ENCODE results near the gene APOL2. TPM values are rescaled to one million over a fixed set of nuclear protein-coding genes. Genes with fewer than 3 reads are reported as not detected.

Gene APOL2
- total RNA-seq, 1 donor from 2014 or later: 53.5 TPM

- no peak overlapping the region for H3K4me3 Mint-ChIP-seq (ENCODE audit: unreplicated experiment)
- DNase-seq (ENCODE audit: extremely low spot score, unreplicated experiment): no peak
- peaks cover 19% of the 10 kb centered on the region for H3K27me3 Mint-ChIP-seq (ENCODE audit: unreplicated experiment)
- H3K9me3 Mint-ChIP-seq (ENCODE audit: unreplicated experiment): no peaks in the 10 kb centered on the region
- H3K27ac Mint-ChIP-seq (ENCODE audit: unreplicated experiment): no peak overlapping the region
- H3K36me3 Mint-ChIP-seq (ENCODE audit: unreplicated experiment): no peaks in the 10 kb centered on the region
- no peaks in the 10 kb centered on the region for H3K4me1 Mint-ChIP-seq (ENCODE audit: unreplicated experiment)
- TF ChIP-seq CTCF (IDR thresholded peaks at IDR 0.05): no peak
Measured at GRCh38 chr22:36180928-36181327, 58.4 kb downstream of the APOL2 start.

GRCh38 chr22:36180038-36180880, 59.1 kb downstream of the APOL2 start:
- Mint-ChIP-seq H3K36me3 (ENCODE audit: unreplicated experiment) (no peaks in the 10 kb centered on the region), H3K4me1 (ENCODE audit: unreplicated experiment) (no peaks in the 10 kb centered on the region), H3K9me3 (ENCODE audit: unreplicated experiment) (no peaks in the 10 kb centered on the region), H3K27ac (ENCODE audit: unreplicated experiment) (no peak overlapping the region), H3K27me3 (ENCODE audit: unreplicated experiment) (peaks cover 16% of the 10 kb centered on the region), H3K4me3 (ENCODE audit: unreplicated experiment) (no peak overlapping the region)
- peak; percentile 93 for DNase-seq (ENCODE audit: extremely low spot score, unreplicated experiment)
- peak; percentile 87 for TF ChIP-seq CTCF (IDR thresholded peaks at IDR 0.05)

GRCh38 chr22:36177160-36177559, 62.2 kb downstream of the APOL2 start:
- H3K9me3 Mint-ChIP-seq (ENCODE audit: unreplicated experiment): no peaks in the 10 kb centered on the region
- no peaks in the 10 kb centered on the region for H3K4me1 Mint-ChIP-seq (ENCODE audit: unreplicated experiment)
- peaks cover 15% of the 10 kb centered on the region for H3K27me3 Mint-ChIP-seq (ENCODE audit: unreplicated experiment)
- H3K36me3 Mint-ChIP-seq (ENCODE audit: unreplicated experiment): no peaks in the 10 kb centered on the region
- no peak overlapping the region for H3K27ac Mint-ChIP-seq (ENCODE audit: unreplicated experiment)
- H3K4me3 Mint-ChIP-seq (ENCODE audit: unreplicated experiment): no peak overlapping the region
- TF ChIP-seq CTCF (IDR thresholded peaks at IDR 0.05): no peak
- no peak for DNase-seq (ENCODE audit: extremely low spot score, unreplicated experiment)

Small RNAs within 50 kb of the gene (microRNA-seq; reads per million reads assigned to microRNA genes)
- 3.3 reads per million for gene MIR6819 (ENCODE audit: unreplicated experiment)

Other genes starting within 250 kb of the APOL2 start
- 151 and 153 TPM in 2 replicates for gene RBFOX2, start 210.7 kb downstream of the APOL2 start, total RNA-seq
- 10.1 and 10.8 TPM in 2 replicates for gene APOL3, start 78.8 kb downstream of the APOL2 start, total RNA-seq
- gene APOL4, start 37.7 kb downstream of the APOL2 start, total RNA-seq: 0.13 TPM in 1 of 2 replicates, not detected in the other
- 16.2 and 19.5 TPM in 2 replicates for gene APOL1, start 13.6 kb upstream of the APOL2 start, total RNA-seq
- 938 and 1,044 TPM in 2 replicates for gene MYH9, start 148.4 kb upstream of the APOL2 start, total RNA-seq
- gene TXN2, start 242.1 kb upstream of the APOL2 start, total RNA-seq: 67.4 and 70.0 TPM in 2 replicates

Measured in osteocyte (in vitro differentiated cells).